ENCODE measurements around the gene PTN.

PTN gene

GRCh38 chr7:137343281-137343841 is at the start of gene PTN:
Gene PTN (minus strand): TSS chr7:137343733. CDS start chr7:137254973, 88,760 bp downstream.
- DNase-seq (ENCODE audit: insufficient read length, low spot score): no peak
- FAIRE-seq: no peak

GRCh38 chr7:137390076-137390475 is 46.5 kb upstream of the PTN start:
- DNase-seq (ENCODE audit: insufficient read length, low spot score): no peak
- no peak for FAIRE-seq

- DNase-seq (ENCODE audit: insufficient read length, low spot score) (no peak), FAIRE-seq (no peak)
These were observed 45.4 kb upstream of the PTN start for GRCh38 chr7:137388916-137389315.

- DNase-seq (ENCODE audit: insufficient read length, low spot score) (no peak), FAIRE-seq (no peak)
These were observed 43.4 kb upstream of the PTN start for GRCh38 chr7:137386966-137387365.

- no peak for FAIRE-seq
- no peak for DNase-seq (ENCODE audit: insufficient read length, low spot score)
These were observed 37.5 kb upstream of the PTN start for GRCh38 chr7:137381045-137381444.

- no peak for FAIRE-seq
These were observed 30.0 kb upstream of the PTN start for GRCh38 chr7:137373507-137373906.

GRCh38 chr7:137371616-137372015 is 28.1 kb upstream of the PTN start:
- DNase-seq (ENCODE audit: insufficient read length, low spot score): no peak
- FAIRE-seq: no peak

More at GRCh38 chr7:137373507-137373906, 30.0 kb upstream of the PTN start:
- DNase-seq (ENCODE audit: insufficient read length, low spot score): no peak

GRCh38 chr7:137366995-137367394 is 23.5 kb upstream of the PTN start:
- FAIRE-seq (no peak), DNase-seq (ENCODE audit: insufficient read length, low spot score) (no peak)

GRCh38 chr7:137363683-137364082 is 20.1 kb upstream of the PTN start:
- no peak for FAIRE-seq
- no peak for DNase-seq (ENCODE audit: insufficient read length, low spot score)

- DNase-seq (ENCODE audit: insufficient read length, low spot score) (no peak), FAIRE-seq (no peak)
These were observed 16.6 kb upstream of the PTN start for GRCh38 chr7:137360087-137360679.

GRCh38 chr7:137354961-137355360 is 11.4 kb upstream of the PTN start:
- FAIRE-seq (no peak), DNase-seq (ENCODE audit: insufficient read length, low spot score) (no peak)

GRCh38 chr7:137354396-137354795 is 10.9 kb upstream of the PTN start:
- FAIRE-seq (no peak), DNase-seq (ENCODE audit: insufficient read length, low spot score) (no peak)

- DNase-seq (ENCODE audit: insufficient read length, low spot score) (no peak), FAIRE-seq (no peak)
These were observed 8.4 kb upstream of the PTN start for GRCh38 chr7:137351941-137352340.

- FAIRE-seq (no peak), DNase-seq (ENCODE audit: insufficient read length, low spot score) (no peak)
These were observed 2.4 kb upstream of the PTN start for GRCh38 chr7:137345799-137346449.

- no peak for FAIRE-seq
- DNase-seq (ENCODE audit: insufficient read length, low spot score): no peak
These were observed 688 bp downstream of the PTN start for GRCh38 chr7:137342828-137343261.

- FAIRE-seq: no peak
These were observed 1.3 kb downstream of the PTN start for GRCh38 chr7:137342265-137342664.

GRCh38 chr7:137337902-137338301 is 5.6 kb downstream of the PTN start:
- FAIRE-seq (no peak), DNase-seq (ENCODE audit: insufficient read length, low spot score) (no peak)

More at GRCh38 chr7:137342265-137342664, 1.3 kb downstream of the PTN start:
- DNase-seq (ENCODE audit: insufficient read length, low spot score): no peak

- no peak for FAIRE-seq
- no peak for DNase-seq (ENCODE audit: insufficient read length, low spot score)
These were observed 7.7 kb downstream of the PTN start for GRCh38 chr7:137335814-137336213.

- no peak for FAIRE-seq
These were observed 12.2 kb downstream of the PTN start for GRCh38 chr7:137331378-137331777.

GRCh38 chr7:137329411-137329810 is 14.1 kb downstream of the PTN start:
- no peak for FAIRE-seq

More at GRCh38 chr7:137331378-137331777, 12.2 kb downstream of the PTN start:
- DNase-seq (ENCODE audit: insufficient read length, low spot score): no peak

GRCh38 chr7:137328373-137329120 is 15.0 kb downstream of the PTN start:
- no peak for DNase-seq (ENCODE audit: insufficient read length, low spot score)
- FAIRE-seq: no peak

More at GRCh38 chr7:137329411-137329810, 14.1 kb downstream of the PTN start:
- DNase-seq (ENCODE audit: insufficient read length, low spot score): no peak

Measured in GM19239 (cell line).